Astrocyte of the cerebellum (primary cell): ENCODE measurements around the gene RND1.
"Not testable (repeated sequence)": the region's sequence is repeated elsewhere in the genome, so short reads cannot be mapped to it uniquely, and the experiment has no call there.

Experiments used
- DNase-seq: peaks from one replicate; pipeline ENCODE4 v3.0.0-alpha.2; 2011; ENCODE audit warnings: low read depth
- H3K4me3 ChIP-seq: 2 replicates; pipeline ENCODE4 v1.5.1; 2011; ENCODE audit warnings: mild to moderate bottlenecking, low read depth, low read length, moderate library complexity
- CTCF ChIP-seq: IDR thresholded peaks from 2 replicates; pipeline ENCODE4 v1.5.1; 2012; ENCODE audit warnings: low read length, low read depth, moderate library complexity, mild to moderate bottlenecking; ENCODE audit errors: missing control alignments
- in situ Hi-C: cut with HindIII; loops from 2 replicates; pipeline ENCODE4 v1.10.0; 2017; ENCODE audit warnings: low sequenced_read_pairs

Gene RND1

GRCh38 chr12:48851883-48852733, 13.6 kb downstream of the RND1 start, which contains the start of gene DDX23:
Gene DDX23, minus strand, starts transcription at chr12:48852163. Its CDS starts 6,381 bp downstream, at chr12:48845782.
- H3K4me3 ChIP-seq, result peak within 1 kb of the TSS; percentile 96
- TF ChIP-seq CTCF, result no peak
- in situ Hi-C loops, result no loop called here
- peak; percentile 95 for DNase-seq

GRCh38 chr12:48842021-48842420, 23.6 kb downstream of the RND1 start:
- not testable (repeated sequence) for DNase-seq
- in situ Hi-C loops, result loop anchor here (5.0 kb wide), 1 partner anchor 40 kb away; no protein-coding TSS in a partner anchor

GRCh38 chr12:48838048-48838447, 27.6 kb downstream of the RND1 start:
- no peak overlapping the region for H3K4me3 ChIP-seq
- no peak for DNase-seq
- in situ Hi-C loops, result no loop called here
- TF ChIP-seq CTCF, result no peak

More at GRCh38 chr12:48842021-48842420, 23.6 kb downstream of the RND1 start:
- H3K4me3 ChIP-seq, result not testable (repeated sequence)

GRCh38 chr12:48832321-48833060, 33.2 kb downstream of the RND1 start:
- no peak for DNase-seq
- TF ChIP-seq CTCF, result no peak
- in situ Hi-C loops, result no loop called here
- H3K4me3 ChIP-seq, result no peak overlapping the region

- in situ Hi-C loops, result no loop called here
- no peak overlapping the region for H3K4me3 ChIP-seq
- TF ChIP-seq CTCF, result no peak
- no peak for DNase-seq
Measured at GRCh38 chr12:48831257-48831656, 34.4 kb downstream of the RND1 start.

GRCh38 chr12:48828841-48829575, 36.7 kb downstream of the RND1 start:
- H3K4me3 ChIP-seq, result no peak overlapping the region
- DNase-seq, result no peak
- TF ChIP-seq CTCF, result no peak
- in situ Hi-C loops, result no loop called here
